HEK293 (cell line): Measurements from ENCODE around the gene BCKDHA.

Source experiments
- BCL11A ChIP-seq: fragments of 450-650 bp; formaldehyde crosslinking; IDR thresholded peaks from 2 replicates; pipeline ENCODE4 v1.5.1; 2016; ENCODE audit warnings: low read depth, missing biosample characterization, missing genetic modification characterization
- PBX3 ChIP-seq: sonication (generic); formaldehyde crosslinking; IDR thresholded peaks from 2 replicates; pipeline ENCODE4 v1.8.1; 2022; ENCODE audit warnings: mild to moderate bottlenecking, moderate library complexity, missing genetic modification reagents
- SALL2 ChIP-seq: fragments of 450-650 bp; formaldehyde crosslinking; IDR thresholded peaks from 2 replicates; pipeline ENCODE4 v1.5.0; 2017; ENCODE audit warnings: missing biosample characterization, mild to moderate bottlenecking, missing genetic modification characterization, borderline replicate concordance
- TCF7L2 ChIP-seq: IDR thresholded peaks from 2 replicates; pipeline ENCODE4 v1.6.1; 2011; ENCODE audit warnings: low read depth, mild to moderate bottlenecking, inconsistent platforms, low read length, moderate library complexity, borderline replicate concordance
- ZBTB8A ChIP-seq: fragments of 450-650 bp; formaldehyde crosslinking; IDR thresholded peaks from 2 replicates; pipeline ENCODE4 v1.5.1; 2016; ENCODE audit warnings: missing biosample characterization, missing genetic modification characterization
- ZFP69B ChIP-seq: fragments of 450-650 bp; formaldehyde crosslinking; IDR thresholded peaks from 2 replicates; pipeline ENCODE4 v1.5.1; 2016; ENCODE audit warnings: missing biosample characterization, missing genetic modification characterization
- ZNF175 ChIP-seq: fragments of 450-650 bp; formaldehyde crosslinking; IDR thresholded peaks from 2 replicates; pipeline ENCODE4 v1.5.1; 2016; ENCODE audit warnings: missing biosample characterization, missing genetic modification characterization
- ZNF274 ChIP-seq, 2 experiments: fragments of 200-500 bp in 1 of 2; fragments of 450-650 bp in 1 of 2; sonication (Bioruptor generic) in 1 of 2; formaldehyde crosslinking in 1 of 2; IDR thresholded peaks; 2 replicates each; pipeline versions ENCODE4 v1.5.1 to v1.6.1; 2014 to 2016; ENCODE audit warnings: borderline replicate concordance in 1 of 2, inconsistent platforms in 1 of 2, low read length in 1 of 2, missing biosample characterization in 1 of 2, missing genetic modification characterization in 1 of 2
- ZNF433 ChIP-seq: fragments of 450-650 bp; formaldehyde crosslinking; IDR thresholded peaks from 2 replicates; pipeline ENCODE4 v1.5.1; 2016; ENCODE audit warnings: missing biosample characterization, missing genetic modification characterization, low read depth
- ZNF624 ChIP-seq: fragments of 450-650 bp; formaldehyde crosslinking; IDR thresholded peaks from 2 replicates; pipeline ENCODE4 v1.5.1; 2017; ENCODE audit warnings: missing biosample characterization, missing genetic modification characterization
- ZNF785 ChIP-seq: fragments of 450-650 bp; formaldehyde crosslinking; IDR thresholded peaks from 2 replicates; pipeline ENCODE4 v1.5.1; 2016; ENCODE audit warnings: missing biosample characterization, missing genetic modification characterization

- no peak for TF ChIP-seq BCL11A (tag by site-specific recombination)
- TF ChIP-seq ZNF433 (tag by site-specific recombination): no peak
- TF ChIP-seq ZBTB8A (tag by site-specific recombination): no peak
- TF ChIP-seq ZNF274 (IDR thresholded peaks at IDR 0.05; ENCODE audit: low read length): no peak
- TF ChIP-seq ZNF274 (tag by site-specific recombination; IDR thresholded peaks at IDR 0.05; ENCODE audit: borderline replicate concordance): no peak
- TF ChIP-seq ZNF785 (tag by site-specific recombination): no peak
- no peak for TF ChIP-seq ZFP69B
- TF ChIP-seq TCF7L2: no peak
- TF ChIP-seq ZNF624 (tag by site-specific recombination): no peak
- no peak for TF ChIP-seq PBX3 (CRISPR knock-in tag)
- TF ChIP-seq SALL2 (tag by site-specific recombination): no peak
- TF ChIP-seq ZNF175 (tag by site-specific recombination): no peak
These were observed 58.3 kb downstream of the BCKDHA start for GRCh38 chr19:41455936-41456335.
